Amniotic epithelial cell (primary cell): ENCODE results near the gene CFAP69.
A peak's percentile ranks its signal among the peaks of the same experiment; 100 is the strongest.
"Not testable (repeated sequence)": the region's sequence is repeated elsewhere in the genome, so short reads cannot be mapped to it uniquely, and the experiment has no call there.

ENCODE experiments used
- DNase-seq: peaks from one replicate; pipeline ENCODE4 v3.0.0-alpha.2; 2010; ENCODE audit warnings: low read depth

The CFAP69 gene

DNA sequence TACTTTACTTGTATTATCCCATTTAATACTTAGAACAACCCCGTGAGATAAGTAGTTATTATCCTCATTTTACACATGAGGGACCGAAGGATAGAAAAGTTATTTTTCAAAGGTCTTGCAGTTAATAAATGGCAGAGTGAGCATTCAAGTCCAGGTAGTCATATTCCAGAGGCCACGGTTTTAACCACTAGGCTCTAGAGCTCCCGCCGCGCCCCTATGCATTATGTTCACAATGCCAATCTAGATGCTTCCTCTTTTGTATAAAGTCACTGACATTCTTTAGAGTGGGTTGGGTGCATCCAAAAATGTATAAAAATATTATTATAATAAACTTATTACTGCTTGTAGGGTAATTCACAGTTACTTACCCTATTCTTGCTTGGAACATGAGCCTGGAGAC lies 11.4 kb upstream of the CFAP69 start:
- no peak for DNase-seq

DNA sequence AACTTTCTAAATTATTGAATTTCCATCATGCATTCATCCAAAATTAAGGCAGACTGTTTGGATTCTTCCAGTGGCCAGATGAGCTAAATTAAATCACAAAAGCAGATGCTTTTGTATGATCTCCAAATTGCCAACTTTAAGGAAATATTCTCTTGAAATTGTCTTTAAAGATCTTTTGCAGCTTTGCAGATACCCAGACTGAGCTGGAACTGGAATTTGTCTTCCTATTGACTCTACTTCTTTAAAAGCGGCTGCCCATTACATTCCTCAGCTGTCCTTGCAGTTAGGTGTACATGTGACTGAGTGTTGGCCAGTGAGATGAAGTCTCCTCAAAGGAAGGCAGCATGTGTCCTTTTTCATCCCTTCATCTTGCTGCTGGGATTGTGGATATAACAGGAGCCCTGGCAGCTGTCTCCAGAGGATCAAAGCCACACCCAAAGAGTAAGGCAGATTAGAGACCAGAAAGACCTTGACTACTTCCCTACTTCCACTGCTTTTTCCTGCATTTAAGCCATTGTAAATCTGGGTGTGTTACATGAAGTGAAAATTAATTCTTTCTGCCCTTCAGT lies 8.2 kb upstream of the CFAP69 start:
- no peak for DNase-seq

DNA sequence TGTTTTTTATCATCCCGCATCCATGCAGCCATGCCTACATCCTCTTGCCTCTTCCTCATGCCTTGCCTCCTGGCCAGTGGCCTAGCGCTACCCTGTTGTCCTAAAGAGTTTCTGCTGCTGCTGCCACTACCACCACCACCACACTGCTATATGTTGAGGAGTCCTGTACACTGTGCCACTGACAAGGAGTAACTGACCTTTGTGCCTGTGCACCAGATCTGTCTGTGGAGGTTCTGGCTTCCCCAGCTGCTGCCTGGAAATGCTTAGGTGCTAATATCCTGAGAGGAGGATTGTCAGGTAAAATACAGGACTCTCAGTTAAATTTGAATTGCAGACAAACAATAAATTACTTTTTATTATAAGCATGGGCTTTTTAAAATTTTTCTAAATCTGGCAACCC lies 7.0 kb upstream of the CFAP69 start:
- no peak for DNase-seq

DNA sequence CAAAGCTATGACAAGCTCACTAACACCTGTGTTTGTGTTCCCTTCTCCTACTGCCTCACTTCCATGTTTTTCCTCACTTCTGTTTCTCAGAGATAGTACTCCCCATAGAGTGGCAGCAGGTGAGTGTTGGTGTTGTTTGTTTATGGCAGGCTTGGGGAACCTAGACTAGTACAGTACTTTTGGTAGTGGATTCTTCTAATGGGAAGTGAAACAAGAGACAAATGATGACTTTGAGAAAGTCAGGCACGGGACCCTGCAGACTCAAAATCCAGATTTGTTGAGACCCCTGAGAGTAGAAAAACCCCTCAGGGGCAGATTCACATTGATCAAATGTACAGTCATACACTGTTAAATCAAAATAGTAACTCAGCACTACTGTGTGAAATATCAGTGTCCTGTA lies 6.4 kb upstream of the CFAP69 start:
- DNase-seq: no peak

DNA sequence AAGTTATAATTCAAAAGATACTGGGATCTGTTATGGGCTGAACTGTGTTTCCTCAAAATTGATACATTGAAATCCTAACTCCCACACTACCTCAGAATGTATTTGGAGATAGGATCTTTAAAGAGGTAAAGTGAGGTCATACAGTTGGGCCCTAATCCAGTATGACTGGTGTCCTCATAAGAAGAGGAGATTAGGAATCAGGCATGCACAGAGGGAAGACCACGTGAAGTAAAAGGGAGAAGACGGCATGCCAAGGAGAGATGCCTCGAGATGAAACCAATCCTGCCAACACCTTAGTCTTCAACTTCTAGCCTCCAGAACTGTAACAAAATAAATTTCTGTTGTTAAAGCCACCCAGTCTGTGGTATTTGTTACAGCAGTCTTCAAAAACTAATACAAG lies 5.9 kb upstream of the CFAP69 start:
- no peak for DNase-seq

DNA sequence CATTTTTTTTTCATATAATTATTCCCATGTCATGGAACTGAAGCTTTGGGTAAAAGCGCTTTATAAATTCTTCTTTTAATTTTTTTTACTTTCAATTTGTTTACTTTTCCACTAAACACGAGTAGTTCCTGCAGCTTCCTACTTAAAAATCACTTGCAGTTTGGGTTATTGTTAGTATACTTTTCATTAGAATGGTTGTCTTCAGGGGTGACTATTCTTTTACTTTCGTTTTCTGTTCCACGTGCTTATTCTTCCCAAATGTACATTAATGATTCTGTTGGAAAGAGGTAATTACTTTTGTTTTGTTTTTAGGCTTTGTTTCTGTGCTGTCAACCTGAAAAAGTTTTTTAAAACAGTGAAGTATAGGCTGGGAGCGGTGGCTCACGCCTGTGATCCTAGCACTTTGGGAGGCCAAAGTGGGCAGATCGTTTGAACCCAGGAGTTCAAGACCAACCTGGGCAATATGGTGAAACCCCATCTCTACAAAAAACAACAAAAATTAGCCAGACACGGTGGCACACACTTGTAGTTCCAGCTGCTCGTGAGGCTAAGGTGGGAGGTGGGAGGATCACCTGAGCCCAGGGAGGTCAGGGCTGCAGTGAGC lies 5.2 kb upstream of the CFAP69 start:
- DNase-seq: no peak

DNA sequence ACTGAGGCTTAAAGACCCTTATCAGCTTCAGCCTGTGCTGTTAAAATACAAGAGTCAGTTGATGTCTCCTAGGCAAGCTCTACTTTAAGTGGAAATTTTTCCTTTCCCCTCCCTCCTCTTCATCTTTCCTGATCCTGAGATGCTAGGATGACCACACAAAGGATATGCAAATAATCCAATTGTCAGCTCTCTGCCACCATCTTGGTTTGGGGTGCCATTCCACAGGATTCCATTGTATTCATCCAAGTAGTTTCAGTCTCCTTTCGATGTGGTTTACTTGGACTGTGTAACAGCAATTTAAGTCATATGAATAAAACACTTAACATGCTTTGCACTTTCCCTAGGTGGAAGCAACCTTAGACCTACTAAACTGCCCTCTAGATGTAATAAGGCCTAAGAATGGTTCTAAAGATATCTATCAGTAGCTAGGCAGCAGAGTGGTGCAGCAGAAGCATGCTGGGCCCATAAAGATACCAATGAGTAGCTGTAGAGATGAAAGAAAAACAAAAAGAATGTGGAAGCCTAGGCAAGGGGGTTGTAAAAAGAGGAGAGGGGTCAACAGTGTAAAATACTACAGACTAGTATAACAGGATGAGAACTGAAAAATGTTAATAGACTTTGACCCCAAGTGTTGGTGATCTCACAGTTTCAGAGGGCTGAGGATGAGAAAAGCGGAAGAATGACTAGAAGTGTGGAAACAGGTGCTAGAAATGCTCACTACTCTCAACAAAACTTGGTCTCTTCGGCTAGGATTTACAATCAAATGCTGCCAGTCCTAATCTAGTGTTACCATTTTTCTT lies 2.4 kb upstream of the CFAP69 start:
- DNase-seq: no peak

DNA sequence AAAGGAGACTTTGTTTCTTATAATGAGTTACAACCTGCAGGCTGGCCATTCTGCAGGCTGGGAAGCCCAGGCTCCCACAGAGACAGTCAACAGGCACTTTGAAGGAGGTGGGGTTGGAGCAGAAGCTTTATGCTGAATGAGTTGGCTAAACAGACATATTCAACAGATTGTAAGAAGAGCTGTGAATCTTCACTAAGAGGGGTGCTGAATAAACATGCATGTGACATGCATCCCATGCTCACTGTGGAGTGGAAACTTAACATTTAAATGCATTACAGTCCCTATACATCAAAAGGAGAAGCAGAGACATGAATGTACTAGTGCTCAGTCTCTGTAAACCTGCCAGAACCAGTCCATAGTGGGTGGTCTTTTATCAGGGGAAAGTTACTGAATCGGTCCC lies 1.4 kb upstream of the CFAP69 start:
- DNase-seq: no peak

DNA sequence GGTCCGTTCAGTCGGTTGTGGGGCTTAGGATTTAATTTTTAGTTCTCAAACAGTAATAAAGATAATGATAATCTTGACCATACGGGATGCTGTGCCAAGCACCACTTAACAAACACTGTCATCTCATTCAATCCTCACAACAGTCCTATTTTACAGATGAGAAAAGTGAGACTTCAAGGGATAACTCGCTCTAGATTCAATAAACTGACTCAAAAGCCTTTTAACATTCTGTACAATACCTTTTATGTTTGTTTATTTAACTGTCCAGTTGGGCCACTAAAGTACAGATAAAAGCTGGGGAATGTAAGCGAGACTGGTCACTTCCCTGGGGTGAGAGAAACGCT lies 437 bp upstream of the CFAP69 start:
- no peak for DNase-seq

DNA sequence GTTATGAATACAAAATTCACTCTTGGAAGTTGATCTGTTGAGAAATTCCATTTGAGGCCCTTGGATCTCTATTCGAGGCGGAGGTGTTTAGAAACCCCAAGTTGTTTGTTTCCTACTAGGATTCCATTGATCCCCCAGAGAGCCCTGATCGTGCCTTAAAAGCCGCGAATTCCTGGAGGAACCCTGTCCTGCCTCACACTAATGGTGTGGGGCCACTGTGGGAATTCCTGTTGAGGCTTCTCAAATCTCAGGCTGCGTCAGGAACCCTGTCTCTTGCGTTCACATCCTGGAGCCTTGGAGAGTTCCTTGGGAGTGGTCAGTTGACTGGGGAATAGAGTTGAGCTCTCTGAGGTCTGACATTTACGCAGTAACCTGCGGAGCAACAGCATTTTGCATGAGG lies 1.2 kb downstream of the CFAP69 start:
- DNase-seq: no peak

DNA sequence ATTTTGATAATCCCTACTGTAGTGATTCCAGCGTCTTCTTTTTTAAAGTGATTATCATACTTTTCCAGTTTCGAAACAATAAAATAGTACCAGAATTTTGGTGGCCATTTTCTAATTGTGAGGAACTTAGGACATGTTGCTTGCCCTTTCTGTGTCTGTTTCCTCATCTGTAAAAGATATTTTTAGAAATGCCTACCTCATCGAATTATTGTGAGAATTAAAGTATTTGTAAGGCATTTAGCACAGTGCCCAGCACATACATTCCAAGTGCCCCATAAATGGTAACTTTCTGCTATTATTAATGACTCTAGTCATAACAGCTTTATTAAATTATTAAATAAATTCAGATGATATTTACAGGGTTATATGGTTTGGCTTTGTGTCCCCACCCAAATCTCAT lies 3.7 kb downstream of the CFAP69 start:
- DNase-seq: no peak

DNA sequence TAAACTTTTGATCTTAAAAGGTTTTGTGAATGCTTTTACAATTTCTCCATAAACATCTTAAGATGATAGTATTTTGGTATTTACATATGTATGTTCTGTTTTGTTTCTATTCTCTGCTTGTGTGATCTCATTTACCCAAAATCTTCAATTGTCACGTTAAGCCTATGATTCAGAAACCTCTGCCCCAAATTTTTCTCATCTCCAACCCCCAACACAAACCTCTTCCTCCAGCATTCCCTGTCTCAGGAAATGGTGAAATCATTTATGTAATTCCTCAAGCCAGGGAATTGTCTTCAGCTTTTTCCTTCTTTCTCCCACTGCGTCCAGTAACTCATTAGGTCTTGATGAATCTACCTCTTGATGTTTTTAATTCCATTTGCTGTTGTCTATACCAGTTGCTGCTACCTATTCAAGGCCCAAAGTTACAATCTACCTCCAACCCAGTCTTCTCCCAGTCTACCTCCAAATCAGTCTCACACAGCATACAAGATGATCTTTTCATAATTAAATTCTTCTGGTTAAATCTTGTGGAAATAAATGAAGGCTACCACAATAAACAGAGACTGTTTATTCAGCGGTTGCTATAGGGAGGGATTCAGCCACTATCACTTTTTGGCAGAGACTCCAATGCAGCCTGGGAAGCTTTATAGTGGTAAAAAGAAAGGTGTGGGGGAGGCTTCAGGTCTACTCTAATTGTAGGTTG lies 5.8 kb downstream of the CFAP69 start:
- no peak for DNase-seq

DNA sequence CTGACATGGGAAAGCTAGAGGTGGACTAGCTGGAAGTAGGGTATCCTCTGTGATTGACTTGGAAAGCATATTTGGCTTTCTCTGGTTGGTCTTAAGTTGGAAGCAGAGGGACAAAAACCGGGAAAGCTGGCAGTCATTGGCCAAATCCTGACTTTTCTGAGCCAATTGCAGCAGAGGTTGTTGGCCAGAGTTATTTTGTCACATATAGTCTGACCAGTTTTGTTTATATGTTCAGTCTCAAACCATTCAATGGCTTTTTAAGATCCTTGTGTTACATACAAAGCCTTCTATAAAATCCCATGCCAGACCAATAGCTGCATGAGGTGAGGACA lies 6.3 kb downstream of the CFAP69 start:
- DNase-seq: no peak

DNA sequence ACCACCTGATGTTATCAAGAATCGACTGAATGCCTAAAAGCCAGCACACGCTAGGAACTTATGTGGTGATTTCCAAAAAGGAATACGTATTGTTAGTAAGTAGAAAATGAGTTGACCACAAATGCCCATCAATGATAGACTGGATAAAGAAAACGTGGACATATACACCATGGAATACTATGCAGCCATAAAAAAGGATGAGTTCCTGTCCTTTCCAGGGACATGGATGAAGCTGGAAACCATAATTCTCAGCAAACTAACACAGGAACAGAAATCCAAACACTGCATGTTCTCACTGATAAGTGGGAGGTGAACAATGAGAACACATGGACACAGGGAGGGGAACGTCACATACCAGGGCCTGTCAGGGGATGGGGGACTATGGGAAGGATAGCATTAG lies 11.0 kb downstream of the CFAP69 start:
- not testable (repeated sequence) for DNase-seq

DNA sequence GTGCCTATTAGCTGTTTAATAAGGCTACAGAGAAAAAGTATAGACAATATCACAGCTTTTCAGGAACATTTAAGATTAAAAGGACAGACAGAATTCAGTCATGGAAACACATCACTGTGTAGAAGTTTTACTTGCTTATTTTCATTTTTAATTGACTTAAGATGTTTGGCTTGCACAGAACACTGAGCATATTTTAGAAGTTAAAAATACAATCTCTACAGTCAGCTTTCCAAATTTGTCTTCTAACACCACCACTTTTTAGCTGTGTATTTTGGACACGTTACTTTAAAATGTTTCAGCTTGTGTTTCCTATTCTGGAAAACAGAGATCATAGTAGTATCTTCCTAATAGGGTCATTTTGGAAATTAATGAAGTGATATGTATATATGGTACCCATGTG lies 11.8 kb downstream of the CFAP69 start:
- no peak for DNase-seq

DNA sequence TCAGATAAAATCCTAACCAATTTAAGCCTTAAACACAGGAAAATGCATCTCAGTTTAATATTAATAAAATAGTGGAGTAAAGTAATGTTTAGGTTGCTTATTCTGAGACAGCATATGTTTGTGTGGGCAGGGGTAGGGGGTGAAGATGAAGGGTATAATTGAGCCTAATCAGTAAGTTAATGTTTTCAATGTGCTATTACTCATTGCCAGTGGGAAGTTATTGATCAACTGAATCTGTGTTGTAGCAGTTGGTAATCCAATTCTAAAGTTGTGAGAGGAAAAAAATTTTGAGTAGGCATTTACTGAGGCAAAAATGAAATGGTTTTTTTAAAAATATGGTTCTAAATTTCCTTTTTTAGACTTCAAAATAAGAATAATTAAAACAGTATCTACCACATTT lies 16.5 kb downstream of the CFAP69 start:
- no peak for DNase-seq

DNA sequence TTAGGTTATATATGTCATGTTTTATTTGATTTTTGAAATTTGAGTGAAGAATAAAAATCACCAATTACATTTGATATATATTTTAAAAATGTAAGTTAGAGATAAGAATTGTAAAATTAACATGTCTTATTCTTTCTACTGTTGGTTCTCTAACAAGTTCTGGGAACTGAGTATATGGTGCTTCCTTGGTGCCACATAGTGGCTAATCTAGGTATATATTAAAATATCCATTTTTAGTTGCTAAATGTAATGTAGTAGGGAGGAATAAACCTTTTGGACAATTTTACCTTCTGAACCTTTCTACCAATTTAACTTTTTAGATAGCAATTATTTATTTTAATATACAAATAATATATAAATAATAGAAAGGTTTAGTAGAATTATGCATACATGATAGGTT lies 17.5 kb downstream of the CFAP69 start:
- DNase-seq: peak; percentile 31

DNA sequence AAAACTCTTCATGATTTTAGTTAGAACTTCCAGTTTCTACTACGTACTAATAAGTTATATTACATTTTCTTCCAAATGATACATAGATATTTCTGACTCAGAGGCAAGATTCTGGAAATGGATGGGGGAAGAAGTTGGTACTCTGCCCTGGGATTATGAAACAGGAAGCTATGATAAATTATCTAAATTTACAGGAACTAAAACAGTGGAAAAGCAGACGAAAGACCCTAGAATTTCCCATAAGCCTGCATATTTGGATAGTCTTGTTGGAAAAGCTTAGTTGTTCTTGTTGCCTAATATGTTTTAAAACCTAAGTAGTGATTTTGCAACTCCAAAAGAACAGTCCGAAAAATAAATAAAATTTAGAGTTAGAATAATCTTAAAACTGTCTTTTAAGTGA lies 21.8 kb downstream of the CFAP69 start:
- peak; percentile 72 for DNase-seq

DNA sequence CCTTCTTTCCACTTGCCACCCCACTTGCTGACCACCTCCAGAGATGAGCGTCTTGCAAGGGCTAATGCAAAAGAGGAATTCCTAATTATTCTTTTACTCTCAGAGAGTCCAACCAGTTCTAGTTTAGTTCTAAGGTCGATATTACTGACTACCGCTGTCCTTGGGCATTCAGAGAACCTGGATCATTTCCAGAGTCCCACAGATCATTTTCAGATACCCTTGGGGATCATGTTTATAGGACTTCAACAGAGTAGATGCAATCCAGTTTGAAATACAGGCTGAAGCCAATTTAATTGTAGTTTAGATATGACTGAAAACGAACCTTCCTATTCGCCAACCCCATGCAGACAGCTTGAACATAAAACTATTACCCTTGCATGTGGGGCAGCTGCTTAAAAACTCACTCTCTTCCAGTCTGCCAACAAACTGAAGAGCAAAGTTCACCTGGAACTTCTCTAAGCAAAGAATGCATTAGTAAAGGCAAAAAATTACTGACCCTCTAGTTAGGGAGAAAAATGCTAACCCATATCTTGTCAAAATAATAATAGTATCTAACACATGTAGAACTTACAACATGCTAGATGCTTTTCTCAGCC lies 22.4 kb downstream of the CFAP69 start:
- DNase-seq: no peak

DNA sequence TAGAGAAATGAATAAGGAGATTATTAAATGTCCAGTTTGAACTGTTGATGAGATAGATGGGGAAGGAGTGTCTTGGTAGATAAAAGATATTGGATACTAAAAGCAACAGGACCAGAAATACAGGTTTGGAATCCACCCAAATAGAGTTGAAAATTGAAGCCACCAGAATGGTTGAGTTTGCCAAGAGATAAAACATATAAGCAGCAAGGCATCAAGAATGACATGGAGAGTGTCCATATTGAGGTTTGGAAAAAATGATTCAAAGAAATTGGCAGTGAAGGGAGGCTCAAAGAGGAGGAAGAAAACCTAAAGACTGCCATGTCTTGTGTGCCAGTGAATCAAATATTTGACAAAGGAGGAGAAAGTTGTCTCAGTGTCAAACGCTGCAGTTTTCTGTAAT lies 24.2 kb downstream of the CFAP69 start:
- DNase-seq: no peak

DNA sequence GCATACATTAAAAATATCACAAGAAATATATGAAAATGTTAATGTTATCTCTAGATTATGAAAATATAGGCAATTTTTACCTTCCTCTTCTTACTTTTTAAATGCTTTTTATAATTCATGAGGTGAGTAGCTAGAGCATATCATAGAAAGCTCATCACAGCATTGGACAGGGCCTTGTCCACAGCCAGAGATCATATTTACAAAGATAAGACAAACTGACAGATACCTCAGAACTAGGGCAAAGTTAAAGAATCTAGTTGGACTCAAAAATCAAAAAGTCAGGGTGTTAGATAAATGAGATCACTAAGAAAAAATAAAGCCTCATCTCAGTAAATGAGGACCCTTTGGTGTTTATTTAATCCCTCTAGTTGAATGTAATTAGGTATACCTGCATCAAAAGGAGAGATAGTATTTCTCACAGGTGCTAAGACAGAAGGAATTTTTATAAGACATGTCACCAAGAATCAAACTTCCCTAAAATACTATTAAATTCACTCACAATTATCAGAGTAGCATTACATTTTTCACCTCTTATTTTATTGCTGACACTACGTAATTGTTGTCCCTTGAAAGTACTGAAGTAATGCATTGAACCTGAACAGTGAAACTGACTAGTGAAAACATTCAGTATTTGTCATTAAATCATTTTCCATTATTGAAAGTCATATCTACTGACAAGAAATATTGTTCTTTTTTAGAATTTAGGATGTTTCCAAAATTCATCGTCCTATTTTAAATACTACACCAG lies 25.6 kb downstream of the CFAP69 start:
- DNase-seq: no peak

DNA sequence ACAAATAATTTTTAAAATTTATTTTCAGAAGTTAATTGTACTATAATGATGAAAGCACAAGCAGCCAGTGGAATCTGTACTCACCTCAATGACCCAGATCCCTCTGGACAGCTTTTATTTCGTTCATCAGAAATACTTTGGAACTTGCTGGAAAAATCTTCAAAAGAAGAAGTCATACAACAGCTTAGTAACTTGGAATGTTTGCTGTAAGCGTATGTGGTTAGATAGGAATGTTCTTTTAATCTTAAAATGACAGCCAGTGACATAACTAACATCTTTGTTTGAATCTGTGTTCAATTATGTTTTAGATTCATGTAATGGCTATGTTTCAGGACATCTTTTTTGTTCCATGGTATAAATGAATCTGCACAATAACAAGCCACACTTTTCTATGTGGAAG lies 26.8 kb downstream of the CFAP69 start:
- peak; percentile 50 for DNase-seq
